Testis (tissue), 2 donors: Measurements from ENCODE around the gene SYT1.

Experiments
- POLR2A ChIP-seq: fragments of 450-650 bp; IDR thresholded peaks from one replicate; pipeline ENCODE4 v1.6.1; 2017; ENCODE audit warnings: antibody characterized with exemption, mild to moderate bottlenecking, moderate library complexity
- TF ChIP-seq, protein P1 (sequence below), 3 experiments: fragments of 450-650 bp in 2 of 3; fragments of 200-600 bp in 1 of 3; sonication (generic) in 1 of 3; IDR thresholded peaks; one replicate each; pipeline ENCODE4 v1.5.1; 2016 to 2019; ENCODE audit warnings: antibody characterized with exemption in 3 of 3, mild to moderate bottlenecking in 2 of 3, moderate library complexity in 1 of 3

DNA sequence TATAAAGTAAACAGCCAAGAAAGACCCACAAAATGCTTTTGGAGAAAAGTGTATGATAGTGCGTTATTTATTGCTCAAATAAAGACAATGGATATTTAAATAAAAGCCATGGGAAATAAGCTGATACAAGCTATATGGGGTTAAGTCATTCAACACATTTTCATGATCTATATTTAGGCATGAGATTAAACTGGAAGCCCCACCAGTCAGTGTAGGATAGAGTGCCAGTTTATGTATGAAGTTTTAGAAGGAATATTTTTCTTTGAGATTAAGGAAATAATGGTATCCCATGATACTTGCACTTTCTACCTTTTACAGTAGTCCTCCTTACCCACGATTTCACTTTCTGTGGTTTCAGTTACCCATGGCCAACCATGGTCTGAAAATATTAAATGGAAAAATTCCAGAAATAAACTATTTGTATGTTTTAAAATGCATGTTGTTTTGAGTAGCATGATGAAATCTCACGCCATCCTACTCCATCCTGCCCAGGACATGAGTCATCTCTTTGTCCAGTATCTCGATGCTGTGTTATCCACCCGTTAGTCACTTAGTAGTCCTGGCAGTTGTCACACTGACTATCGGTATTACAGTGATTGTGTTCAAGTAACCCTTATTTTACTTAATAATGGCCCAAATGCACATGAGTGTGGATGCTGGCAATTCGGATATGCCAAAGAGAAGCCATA, 22.3 kb downstream of the SYT1 start:
- no peak for TF ChIP-seq POLR2A
- TF ChIP-seq, protein P1, sequence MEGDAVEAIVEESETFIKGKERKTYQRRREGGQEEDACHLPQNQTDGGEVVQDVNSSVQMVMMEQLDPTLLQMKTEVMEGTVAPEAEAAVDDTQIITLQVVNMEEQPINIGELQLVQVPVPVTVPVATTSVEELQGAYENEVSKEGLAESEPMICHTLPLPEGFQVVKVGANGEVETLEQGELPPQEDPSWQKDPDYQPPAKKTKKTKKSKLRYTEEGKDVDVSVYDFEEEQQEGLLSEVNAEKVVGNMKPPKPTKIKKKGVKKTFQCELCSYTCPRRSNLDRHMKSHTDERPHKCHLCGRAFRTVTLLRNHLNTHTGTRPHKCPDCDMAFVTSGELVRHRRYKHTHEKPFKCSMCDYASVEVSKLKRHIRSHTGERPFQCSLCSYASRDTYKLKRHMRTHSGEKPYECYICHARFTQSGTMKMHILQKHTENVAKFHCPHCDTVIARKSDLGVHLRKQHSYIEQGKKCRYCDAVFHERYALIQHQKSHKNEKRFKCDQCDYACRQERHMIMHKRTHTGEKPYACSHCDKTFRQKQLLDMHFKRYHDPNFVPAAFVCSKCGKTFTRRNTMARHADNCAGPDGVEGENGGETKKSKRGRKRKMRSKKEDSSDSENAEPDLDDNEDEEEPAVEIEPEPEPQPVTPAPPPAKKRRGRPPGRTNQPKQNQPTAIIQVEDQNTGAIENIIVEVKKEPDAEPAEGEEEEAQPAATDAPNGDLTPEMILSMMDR (IDR thresholded peaks at IDR 0.05), result no peak
